H9 (cell line): ENCODE data around the gene PARD6G. TPM values are rescaled to one million over a fixed set of nuclear protein-coding genes. Genes with fewer than 3 reads are reported as not detected.

Experiments used
- DNase-seq: peaks from one replicate; pipeline ENCODE4 v3.0.0-alpha.2; 2017
- H2AFZ ChIP-seq: one replicate; pipeline ENCODE4 v1.6.1; 2013; ENCODE audit warnings: mild to moderate bottlenecking, low read length, control low read depth, moderate library complexity
- H2AK5ac ChIP-seq: 2 replicates; pipeline ENCODE4 v1.6.1; 2013; ENCODE audit warnings: low read length, control low read depth, mixed read lengths; ENCODE audit not compliant: insufficient read length
- H2BK120ac ChIP-seq: one replicate; pipeline ENCODE4 v1.6.1; 2013; ENCODE audit warnings: low read depth, mild to moderate bottlenecking, low read length, control low read depth, inconsistent platforms; ENCODE audit not compliant: poor library complexity, severe bottlenecking
- H2BK12ac ChIP-seq: 2 replicates; pipeline ENCODE4 v1.6.1; 2013; ENCODE audit warnings: low read length, control low read depth, mixed read lengths, low read depth; ENCODE audit not compliant: insufficient read length
- H2BK15ac ChIP-seq: 2 replicates; pipeline ENCODE4 v1.6.1; 2013; ENCODE audit warnings: low read depth, low read length, control low read depth
- H2BK20ac ChIP-seq: one replicate; pipeline ENCODE4 v1.6.1; 2013; ENCODE audit warnings: low read depth, mild to moderate bottlenecking, low read length, control low read depth, inconsistent platforms; ENCODE audit not compliant: poor library complexity, severe bottlenecking
- H2BK5ac ChIP-seq: 2 replicates; pipeline ENCODE4 v1.6.1; 2013; ENCODE audit warnings: low read length, control low read depth, mixed read lengths; ENCODE audit not compliant: insufficient read length
- H3K14ac ChIP-seq: 2 replicates; pipeline ENCODE4 v1.6.1; 2013; ENCODE audit warnings: low read length, control low read depth; ENCODE audit not compliant: insufficient read depth
- H3K18ac ChIP-seq: 2 replicates; pipeline ENCODE4 v1.6.1; 2013; ENCODE audit warnings: low read depth, mild to moderate bottlenecking, mixed read lengths, low read length, control low read depth; ENCODE audit not compliant: insufficient read length
- H3K23ac ChIP-seq: 2 replicates; pipeline ENCODE4 v1.6.1; 2013; ENCODE audit warnings: low read length, control low read depth, mixed read lengths, low read depth; ENCODE audit not compliant: insufficient read length
- H3K23me2 ChIP-seq: 2 replicates; pipeline ENCODE4 v1.6.1; 2013; ENCODE audit warnings: low read depth, mild to moderate bottlenecking, mixed read lengths, low read length, control low read depth; ENCODE audit not compliant: insufficient read length, poor library complexity, severe bottlenecking
- H3K27ac ChIP-seq: 2 replicates; pipeline ENCODE4 v1.5.1; 2013; ENCODE audit warnings: low read length, control low read depth, mixed read lengths, low read depth; ENCODE audit not compliant: insufficient read length
- H3K27me3 ChIP-seq: 2 replicates; pipeline ENCODE4 v1.6.1; 2013; ENCODE audit warnings: low read length, control low read depth, inconsistent platforms; ENCODE audit not compliant: insufficient read depth
- H3K4ac ChIP-seq: 2 replicates; pipeline ENCODE4 v1.6.1; 2013; ENCODE audit warnings: low read depth, mild to moderate bottlenecking, control low read depth, inconsistent platforms, low read length, moderate library complexity
- H3K4me1 ChIP-seq: 2 replicates; pipeline ENCODE4 v1.6.1; 2013; ENCODE audit warnings: low read length, control low read depth, inconsistent platforms; ENCODE audit not compliant: insufficient read depth
- H3K4me2 ChIP-seq: 2 replicates; pipeline ENCODE4 v1.6.1; 2013; ENCODE audit warnings: low read length, control low read depth, mixed read lengths; ENCODE audit not compliant: insufficient read length, insufficient read depth
- H3K56ac ChIP-seq: 2 replicates; pipeline ENCODE4 v1.6.1; 2013; ENCODE audit warnings: low read depth, mild to moderate bottlenecking, mixed read lengths, low read length, control low read depth; ENCODE audit not compliant: insufficient read length
- H3K79me1 ChIP-seq: 2 replicates; pipeline ENCODE4 v1.6.1; 2013; ENCODE audit warnings: low read depth, mild to moderate bottlenecking, moderate library complexity, low read length, control low read depth, inconsistent platforms; ENCODE audit not compliant: insufficient read depth, poor library complexity, severe bottlenecking
- H3K79me2 ChIP-seq: 2 replicates; pipeline ENCODE4 v1.6.1; 2013; ENCODE audit warnings: low read length, control low read depth, inconsistent platforms; ENCODE audit not compliant: insufficient read depth
- H3K9ac ChIP-seq: 2 replicates; pipeline ENCODE4 v1.6.1; 2013; ENCODE audit warnings: low read length, control low read depth, mixed read lengths; ENCODE audit not compliant: insufficient read length; ENCODE audit errors: extremely low read depth
- H3K9me3 ChIP-seq: one replicate; pipeline ENCODE4 v1.6.1; 2013; ENCODE audit warnings: low read depth, low read length, inconsistent platforms; ENCODE audit not compliant: control insufficient read depth
- H3T11ph ChIP-seq: one replicate; pipeline ENCODE4 v1.6.1; 2013; ENCODE audit warnings: mild to moderate bottlenecking, low read length, control low read depth, inconsistent platforms
- H4K20me1 ChIP-seq: one replicate; pipeline ENCODE4 v1.6.1; 2013; ENCODE audit not compliant: control insufficient read depth, insufficient read length, insufficient read depth
- H4K5ac ChIP-seq: 2 replicates; pipeline ENCODE4 v1.6.1; 2013; ENCODE audit warnings: low read depth, mild to moderate bottlenecking, mixed read lengths, low read length, control low read depth; ENCODE audit not compliant: insufficient read length
- H4K8ac ChIP-seq: replicated peaks from 2 replicates; pipeline ENCODE4 v1.6.1; 2013; ENCODE audit warnings: low read length, control low read depth, mixed read lengths, low read depth; ENCODE audit not compliant: insufficient read length
- H4K91ac ChIP-seq: 2 replicates; pipeline ENCODE4 v1.6.1; 2013; ENCODE audit warnings: low read depth, mild to moderate bottlenecking, moderate library complexity, mixed read lengths, low read length, control low read depth; ENCODE audit not compliant: insufficient read length
- H3K27ac Mint-ChIP-seq, 3 experiments: 2 replicates in 2 of 3; 3 replicates in 1 of 3; pipeline ENCODE4 v1.8.0; 2020 to 2021; ENCODE audit warnings: mixed read lengths in 3 of 3, mild to moderate bottlenecking in 1 of 3, moderate library complexity in 1 of 3
- H3K27me3 Mint-ChIP-seq: 2 replicates; pipeline ENCODE4 v1.8.0; 2021; ENCODE audit warnings: low read depth, mild to moderate bottlenecking, moderate library complexity, mixed read lengths
- H3K36me3 Mint-ChIP-seq, 3 experiments: 2 replicates in 2 of 3; 3 replicates in 1 of 3; pipeline ENCODE4 v1.8.0; 2020 to 2021; ENCODE audit warnings: low read depth in 3 of 3, mixed read lengths in 3 of 3; ENCODE audit not compliant: insufficient read depth in 1 of 3
- H3K4me1 Mint-ChIP-seq, 2 experiments: 2 replicates each; pipeline ENCODE4 v1.8.0; 2020; ENCODE audit warnings: mixed read lengths in 2 of 2
- H3K4me3 Mint-ChIP-seq, 2 experiments: 2 replicates in 1 of 2; 3 replicates in 1 of 2; pipeline ENCODE4 v1.8.0; 2020 to 2021; ENCODE audit warnings: mild to moderate bottlenecking in 2 of 2, mixed read lengths in 2 of 2, moderate library complexity in 1 of 2
- H3K9me3 Mint-ChIP-seq, 2 experiments: 2 replicates in 1 of 2; 3 replicates in 1 of 2; pipeline ENCODE4 v1.8.0; 2020; ENCODE audit warnings: mild to moderate bottlenecking in 2 of 2, mixed read lengths in 2 of 2, moderate library complexity in 1 of 2
- CTCF ChIP-seq: fragments of 200-600 bp; sonication (generic); conservative IDR thresholded peaks from 3 replicates; pipeline ENCODE4 v1.8.0; 2021; ENCODE audit warnings: antibody characterized with exemption, mild to moderate bottlenecking
- WGBS: extraction: QIAGEN DNeasy Blood & Tissue Kit; methylation state at CpG from one replicate; pipeline ENCODE4 v1.1.7; 2013; ENCODE audit warnings: missing lambda C conversion rate, low lambda C conversion rate, mixed read lengths; ENCODE audit not compliant: insufficient read length; ENCODE audit errors: extremely low coverage; 5-methylcytosine and 5-hydroxymethylcytosine counted together
- total RNA-seq: library from RNA; stranded (reverse); gene quantifications from 2 replicates; pipeline ENCODE4 v1.2.1, GENCODE V29; 2021

PARD6G gene
- total RNA-seq, 1 experiment from 2014 or later: 11.2 TPM

- Histone ChIP-seq H2AK5ac (no peak overlapping the region), H3K23ac (no peak overlapping the region), H3K23me2 (no peaks in the 10 kb centered on the region), H3K14ac (no peak overlapping the region), H3K27me3 (no peaks in the 10 kb centered on the region), H2AFZ (no peak overlapping the region), H3K4me1 (peaks cover 8% of the 10 kb centered on the region; the same call in 1 of the 2 replicates), H2BK12ac (no peak overlapping the region), H4K20me1 (peaks cover 2% of the 10 kb centered on the region), H2BK120ac (no peak overlapping the region), H3K27ac (no peak overlapping the region), H3T11ph (no peak overlapping the region), H4K91ac (no peak overlapping the region), H4K5ac (no peak overlapping the region), H2BK15ac (no peak overlapping the region), H3K18ac (no peak overlapping the region), H3K9me3 (no peaks in the 10 kb centered on the region), H3K4ac (no peak overlapping the region), H3K79me1 (no peaks in the 10 kb centered on the region), H4K8ac (no peak overlapping the region), H3K56ac (no peak overlapping the region), H2BK5ac (no peak overlapping the region), H3K79me2 (peaks cover 54% of the 10 kb centered on the region), H2BK20ac (no peak overlapping the region), H3K4me2 (no peak overlapping the region), H3K9ac (no peak overlapping the region)
- no peak overlapping the region for H3K4me3 Mint-ChIP-seq
- H3K27ac Mint-ChIP-seq: peak overlapping the region in 2 of 3 experiments; percentile 20 to 52; a peak in 4 of 7 replicates
- DNase-seq: no peak
- TF ChIP-seq CTCF: no peak
- H3K4me1 Mint-ChIP-seq: peaks cover 80 to 84% of the 10 kb centered on the region in 2 experiments
- H3K27me3 Mint-ChIP-seq: no peaks in the 10 kb centered on the region
- WGBS: no CpG with 5 or more reads among the region's 4 CpGs
- peaks cover 28 to 42% (median 31%) of the 10 kb centered on the region in 3 experiments for H3K36me3 Mint-ChIP-seq
- no peaks in the 10 kb centered on the region for H3K9me3 Mint-ChIP-seq
These were observed 132.3 kb downstream of the PARD6G start for GRCh38 chr18:80115035-80115434.
